Upper lobe of left lung (tissue), 4 donors: ENCODE measurements around the gene CCN5.

Experiments used
- POLR2A ChIP-seq, 4 donors: fragments of 450-650 bp; IDR thresholded peaks; one replicate each; pipeline ENCODE4 v1.5.1; 2016 to 2017; ENCODE audit warnings: antibody characterized with exemption in 4 of 4, mild to moderate bottlenecking in 2 of 4
- POLR2AphosphoS5 ChIP-seq, 2 donors: sonication (generic); formaldehyde crosslinking; IDR thresholded peaks; one replicate each; pipeline ENCODE4 v1.5.1; 2017; ENCODE audit warnings: antibody characterized with exemption in 2 of 2

DNA sequence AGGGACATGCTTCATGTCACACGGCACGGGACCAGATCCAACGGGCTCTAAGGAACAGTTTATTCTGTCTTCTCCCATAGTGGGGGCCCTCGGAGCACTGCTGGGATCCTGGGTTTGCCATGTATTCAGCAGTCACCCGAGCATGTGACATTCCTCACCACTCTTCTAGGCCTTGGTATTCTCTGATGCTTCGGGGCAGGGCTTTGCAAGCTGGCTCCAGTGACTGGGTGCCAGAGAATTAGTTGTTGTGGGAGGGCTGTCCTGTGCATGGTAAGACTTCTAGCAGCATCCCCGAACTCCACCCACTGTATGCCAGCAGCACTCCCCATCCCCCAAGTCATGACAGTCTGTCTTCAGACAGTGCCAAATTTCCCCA, 5.4 kb downstream of the CCN5 start:
- TF ChIP-seq POLR2A (IDR thresholded peaks at IDR 0.05): no peak
- no peak for TF ChIP-seq POLR2AphosphoS5 (IDR thresholded peaks at IDR 0.05)
